Central memory CD8-positive, alpha-beta T cell (primary cell): ENCODE results near the gene KAT14.
"Not testable (repeated sequence)": the region's sequence is repeated elsewhere in the genome, so short reads cannot be mapped to it uniquely, and the experiment has no call there.

Source experiments
- ATAC-seq: fragments of 150-1000 bp; cut with Tn5 transposase; replicated peaks from 2 replicates; pipeline ENCODE4 v1.10.0; 2022; ENCODE audit warnings: mild to moderate bottlenecking, moderate FRiP score, moderate number of reproducible peaks; ENCODE audit not compliant: poor library complexity, severe bottlenecking; ENCODE audit errors: extremely low read depth
- DNase-seq, 2 donors: peaks; one replicate each; pipeline ENCODE4 v3.0.0; 2021; ENCODE audit warnings: low spot score in 2 of 2
- H3K27ac Mint-ChIP-seq: one replicate; pipeline ENCODE4 v1.8.0; 2022; ENCODE audit warnings: low read depth, mild to moderate bottlenecking, moderate library complexity, mixed read lengths
- H3K27me3 Mint-ChIP-seq: one replicate; pipeline ENCODE4 v1.8.0; 2022; ENCODE audit warnings: mixed read lengths
- H3K36me3 Mint-ChIP-seq: one replicate; pipeline ENCODE4 v1.8.0; 2022; ENCODE audit warnings: mild to moderate bottlenecking, moderate library complexity, mixed read lengths; ENCODE audit not compliant: insufficient read depth
- H3K4me1 Mint-ChIP-seq: one replicate; pipeline ENCODE4 v1.8.0; 2022; ENCODE audit warnings: mixed read lengths
- H3K4me3 Mint-ChIP-seq: one replicate; pipeline ENCODE4 v1.8.0; 2022; ENCODE audit warnings: mild to moderate bottlenecking, moderate library complexity, mixed read lengths
- H3K9me3 Mint-ChIP-seq: one replicate; pipeline ENCODE4 v1.8.0; 2022; ENCODE audit warnings: mixed read lengths

KAT14 gene

GRCh38 chr20:18108326-18108725 lies 29.3 kb upstream of the KAT14 start:
- ATAC-seq (no peak), DNase-seq (no peak)
- H3K36me3 Mint-ChIP-seq: peaks cover 1% of the 10 kb centered on the region
- no peaks in the 10 kb centered on the region for H3K4me1 Mint-ChIP-seq
- H3K27me3 Mint-ChIP-seq: peaks cover 21% of the 10 kb centered on the region
- no peak overlapping the region for H3K4me3 Mint-ChIP-seq
- H3K9me3 Mint-ChIP-seq: no peaks in the 10 kb centered on the region
- no peak overlapping the region for H3K27ac Mint-ChIP-seq

- H3K27me3 Mint-ChIP-seq: peaks cover 11% of the 10 kb centered on the region
- not testable (repeated sequence) for ATAC-seq, H3K4me3 Mint-ChIP-seq, H3K4me1 Mint-ChIP-seq, H3K9me3 Mint-ChIP-seq, DNase-seq, H3K27ac Mint-ChIP-seq, H3K36me3 Mint-ChIP-seq
These were observed 9.1 kb upstream of the KAT14 start for GRCh38 chr20:18128574-18128973.

DNA sequence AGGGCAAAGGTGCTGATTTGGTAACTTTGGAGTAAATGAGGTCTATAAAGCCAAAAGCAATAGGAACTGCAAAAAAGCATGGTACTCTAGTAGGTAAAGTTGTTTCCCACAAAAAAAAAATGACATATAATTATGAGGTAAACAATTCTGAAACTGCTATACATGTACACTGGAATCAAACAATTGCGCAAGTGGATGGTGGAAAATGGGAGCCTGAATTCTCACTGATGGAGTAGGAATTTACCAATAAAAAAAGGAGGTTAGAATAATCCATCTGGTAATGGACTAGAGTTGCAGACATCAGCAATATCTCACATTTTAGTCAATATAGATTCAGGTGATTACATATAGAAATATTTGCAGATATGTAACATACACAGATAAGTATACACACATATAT lies 5.0 kb upstream of the KAT14 start:
- no peaks in the 10 kb centered on the region for H3K9me3 Mint-ChIP-seq
- H3K4me1 Mint-ChIP-seq: peaks cover 9% of the 10 kb centered on the region
- no peak overlapping the region for H3K4me3 Mint-ChIP-seq
- ATAC-seq (no peak), DNase-seq (no peak)
- peaks cover 6% of the 10 kb centered on the region for H3K36me3 Mint-ChIP-seq
- H3K27ac Mint-ChIP-seq: no peak overlapping the region
- H3K27me3 Mint-ChIP-seq: no peaks in the 10 kb centered on the region

GRCh38 chr20:18133962-18134361 lies 3.7 kb upstream of the KAT14 start:
- Mint-ChIP-seq H3K36me3 (peaks cover 8% of the 10 kb centered on the region), H3K9me3 (no peaks in the 10 kb centered on the region), H3K4me1 (peaks cover 15% of the 10 kb centered on the region), H3K27me3 (no peaks in the 10 kb centered on the region), H3K4me3 (no peak overlapping the region), H3K27ac (no peak overlapping the region)
- ATAC-seq (no peak), DNase-seq (no peak)

GRCh38 chr20:18138266-18138582 lies 561 bp downstream of the KAT14 start:
- H3K27ac Mint-ChIP-seq: peak overlapping the region; percentile 93
- no peaks in the 10 kb centered on the region for H3K9me3 Mint-ChIP-seq
- peaks cover 33% of the 10 kb centered on the region for H3K4me1 Mint-ChIP-seq
- peaks cover 16% of the 10 kb centered on the region for H3K36me3 Mint-ChIP-seq
- peak overlapping the region; percentile 82 for H3K4me3 Mint-ChIP-seq
- DNase-seq (no peak), ATAC-seq (peak; percentile 17)
- H3K27me3 Mint-ChIP-seq: no peaks in the 10 kb centered on the region

DNA sequence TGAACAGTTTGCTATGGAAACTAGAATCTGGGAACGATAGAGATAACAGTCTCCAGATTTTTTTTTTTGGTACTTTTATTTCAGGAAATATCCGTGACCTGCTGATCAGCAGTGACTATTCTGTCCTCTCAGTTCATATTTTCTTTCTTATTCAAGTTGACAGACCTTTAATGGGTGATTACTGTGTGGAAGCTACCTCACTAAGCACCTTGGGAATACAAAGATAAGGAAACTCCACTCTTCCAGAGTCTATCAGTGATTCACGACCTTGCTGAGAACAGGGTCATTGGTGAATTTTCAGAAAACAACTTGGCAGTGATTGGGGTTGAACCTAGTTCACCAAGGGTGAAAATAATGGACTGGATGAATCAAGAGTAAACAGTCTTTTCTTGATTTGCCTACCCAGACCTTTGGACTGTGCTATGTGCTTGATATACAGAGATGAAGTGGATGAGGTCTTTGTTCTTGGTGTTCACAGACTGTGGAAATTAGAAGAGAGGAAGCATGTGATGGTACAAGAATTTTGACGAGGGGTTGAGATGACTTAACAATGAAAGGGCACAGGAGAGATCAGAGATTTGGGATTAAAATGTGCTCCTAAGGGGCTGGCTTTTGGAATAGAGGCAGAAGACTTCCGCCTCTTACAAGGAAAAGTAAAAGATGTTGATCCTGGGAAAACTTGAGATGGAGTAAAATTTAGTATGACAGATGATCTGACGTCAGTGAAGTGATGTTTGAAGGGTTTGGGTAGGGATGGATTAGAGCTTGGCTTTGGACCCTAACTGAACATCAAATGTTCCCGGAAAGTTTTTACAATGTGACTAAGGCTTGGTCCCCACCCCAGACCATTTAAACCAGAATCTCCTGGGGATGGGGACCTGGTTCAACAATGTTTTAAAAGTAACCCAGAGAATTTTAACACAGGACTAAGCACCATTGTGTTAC lies 1.2 kb downstream of the KAT14 start:
- H3K36me3 Mint-ChIP-seq: peaks cover 19% of the 10 kb centered on the region
- H3K4me3 Mint-ChIP-seq: peak overlapping the region; percentile 82
- H3K27me3 Mint-ChIP-seq: no peaks in the 10 kb centered on the region
- DNase-seq (no peak), ATAC-seq (no peak)
- no peaks in the 10 kb centered on the region for H3K9me3 Mint-ChIP-seq
- peaks cover 33% of the 10 kb centered on the region for H3K4me1 Mint-ChIP-seq
- peak overlapping the region; percentile 93 for H3K27ac Mint-ChIP-seq

DNA sequence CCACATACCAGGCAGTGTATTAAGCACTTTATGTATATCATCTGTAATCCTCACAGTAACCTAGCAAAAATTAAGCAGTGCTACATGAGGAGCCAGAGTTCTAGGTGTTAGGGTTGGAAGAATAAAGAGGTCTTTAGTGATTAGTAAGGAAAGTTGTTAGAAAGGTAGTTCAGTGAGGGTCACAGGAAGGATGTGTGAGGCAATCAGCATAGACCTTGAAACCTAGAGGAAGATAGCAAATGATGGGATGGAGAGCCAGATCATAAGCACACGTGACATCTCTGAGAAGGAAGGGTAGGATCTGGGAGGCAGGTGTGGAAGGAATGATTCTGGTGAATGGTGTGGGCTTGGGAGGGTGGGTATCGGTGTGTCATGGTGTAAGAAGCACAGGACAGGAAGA lies 2.2 kb downstream of the KAT14 start:
- DNase-seq (no peak), ATAC-seq (no peak)
- Mint-ChIP-seq H3K27ac (no peak overlapping the region), H3K9me3 (no peaks in the 10 kb centered on the region), H3K4me3 (peak overlapping the region; percentile 82), H3K27me3 (no peaks in the 10 kb centered on the region), H3K36me3 (peaks cover 25% of the 10 kb centered on the region), H3K4me1 (peaks cover 38% of the 10 kb centered on the region)

DNA sequence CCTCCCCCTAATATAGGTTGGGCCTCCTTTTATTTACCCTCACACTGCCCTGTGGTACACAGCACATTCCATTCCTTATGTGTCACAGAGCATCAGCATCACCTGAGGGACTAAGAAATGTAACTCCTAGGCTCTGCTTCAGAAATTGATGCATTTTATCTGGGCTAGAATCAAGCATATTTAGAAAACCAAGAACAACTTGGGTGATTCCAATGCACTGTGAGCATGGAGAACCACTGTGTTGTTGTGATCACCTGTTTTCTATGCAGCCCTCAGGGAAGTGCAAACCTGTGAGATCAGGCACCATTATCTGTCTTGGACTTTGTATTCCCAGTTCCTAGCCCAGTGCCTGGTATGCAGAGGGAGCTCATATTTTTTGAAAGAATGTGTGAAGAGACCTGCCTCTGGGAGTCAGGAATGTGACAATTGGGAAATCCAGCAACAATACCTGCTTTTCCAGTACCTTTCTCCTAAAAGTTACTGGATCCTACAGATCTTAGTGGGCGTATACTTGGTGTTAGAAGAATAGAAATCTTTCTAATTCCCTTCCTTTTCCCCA lies 7.0 kb downstream of the KAT14 start:
- Mint-ChIP-seq H3K4me3 (no peak overlapping the region), H3K4me1 (peaks cover 16% of the 10 kb centered on the region), H3K36me3 (peaks cover 32% of the 10 kb centered on the region), H3K27me3 (no peaks in the 10 kb centered on the region), H3K9me3 (no peaks in the 10 kb centered on the region), H3K27ac (no peak overlapping the region)
- no peak for ATAC-seq
- DNase-seq: no peak

DNA sequence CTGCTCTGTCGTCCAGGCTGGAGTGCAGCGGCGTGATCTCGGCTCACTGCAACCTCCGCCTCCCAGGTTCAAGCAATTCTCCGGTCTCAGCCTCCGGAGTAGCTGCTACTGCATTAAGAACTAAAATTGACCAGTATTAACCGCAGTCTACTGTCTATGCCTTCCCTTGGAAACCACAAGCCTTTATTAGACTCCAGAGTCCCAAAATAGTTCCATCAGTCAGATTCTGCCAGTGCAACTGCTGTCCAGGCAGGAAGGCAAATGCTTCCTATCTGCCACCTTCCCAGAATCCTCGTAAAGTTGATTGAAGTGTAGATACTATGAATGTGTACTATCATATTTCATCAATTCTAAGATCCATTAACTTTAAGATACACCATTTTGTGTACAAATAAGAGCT lies 16.7 kb downstream of the KAT14 start:
- no peaks in the 10 kb centered on the region for H3K9me3 Mint-ChIP-seq
- no peak for DNase-seq
- H3K27me3 Mint-ChIP-seq: no peaks in the 10 kb centered on the region
- H3K27ac Mint-ChIP-seq: no peak overlapping the region
- ATAC-seq: no peak
- H3K36me3 Mint-ChIP-seq: peaks cover 32% of the 10 kb centered on the region
- peaks cover 10% of the 10 kb centered on the region for H3K4me1 Mint-ChIP-seq
- H3K4me3 Mint-ChIP-seq: no peak overlapping the region

- no peaks in the 10 kb centered on the region for H3K27me3 Mint-ChIP-seq
- no peak overlapping the region for H3K27ac Mint-ChIP-seq
- H3K4me3 Mint-ChIP-seq: no peak overlapping the region
- peaks cover 10% of the 10 kb centered on the region for H3K4me1 Mint-ChIP-seq
- H3K36me3 Mint-ChIP-seq: peaks cover 32% of the 10 kb centered on the region
- ATAC-seq (no peak), DNase-seq (no peak)
- H3K9me3 Mint-ChIP-seq: no peaks in the 10 kb centered on the region
These were observed 18.4 kb downstream of the KAT14 start for GRCh38 chr20:18156045-18156444.

DNA sequence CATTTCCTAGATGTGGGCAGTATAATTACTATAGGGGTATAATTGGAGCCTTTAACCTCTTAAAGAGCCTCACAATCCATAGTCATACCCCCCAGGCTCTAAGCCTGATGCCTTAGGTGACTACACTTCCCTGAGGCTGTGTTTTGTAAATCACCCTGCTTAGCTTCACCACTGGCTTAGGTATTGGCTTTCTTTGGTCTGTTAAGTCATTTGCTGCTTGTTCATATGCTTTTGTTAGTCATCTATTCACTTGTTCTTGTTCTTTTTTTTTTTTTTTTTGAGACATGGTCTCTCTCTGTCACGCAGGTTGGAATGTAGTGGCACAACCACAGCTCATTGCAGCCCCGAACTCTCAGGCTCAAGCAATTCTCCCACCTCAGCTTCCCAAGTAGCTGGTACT lies 26.7 kb downstream of the KAT14 start:
- Mint-ChIP-seq H3K4me3 (peak overlapping the region; percentile 41), H3K9me3 (no peaks in the 10 kb centered on the region), H3K27me3 (no peaks in the 10 kb centered on the region), H3K4me1 (peaks cover 47% of the 10 kb centered on the region), H3K27ac (peak overlapping the region; percentile 49), H3K36me3 (peaks cover 35% of the 10 kb centered on the region)
- ATAC-seq (no peak), DNase-seq (no peak)

GRCh38 chr20:18165553-18165952 lies 27.9 kb downstream of the KAT14 start:
- H3K27ac Mint-ChIP-seq: peak overlapping the region; percentile 49
- DNase-seq (no peak), ATAC-seq (no peak)
- peaks cover 33% of the 10 kb centered on the region for H3K36me3 Mint-ChIP-seq
- H3K27me3 Mint-ChIP-seq: no peaks in the 10 kb centered on the region
- no peaks in the 10 kb centered on the region for H3K9me3 Mint-ChIP-seq
- peak overlapping the region; percentile 0 for H3K4me3 Mint-ChIP-seq
- peaks cover 54% of the 10 kb centered on the region for H3K4me1 Mint-ChIP-seq

- H3K27ac Mint-ChIP-seq: no peak overlapping the region
- H3K9me3 Mint-ChIP-seq: no peaks in the 10 kb centered on the region
- H3K36me3 Mint-ChIP-seq: peaks cover 31% of the 10 kb centered on the region
- ATAC-seq (no peak), DNase-seq (no peak)
- peaks cover 60% of the 10 kb centered on the region for H3K4me1 Mint-ChIP-seq
- no peak overlapping the region for H3K4me3 Mint-ChIP-seq
- H3K27me3 Mint-ChIP-seq: no peaks in the 10 kb centered on the region
These were observed 28.7 kb downstream of the KAT14 start for GRCh38 chr20:18166241-18166881.
